ENCODE results near the gene HYPK. TPM values are rescaled to one million over a fixed set of nuclear protein-coding genes. Genes with fewer than 3 reads are reported as not detected.
"Not testable (repeated sequence)": the region's sequence is repeated elsewhere in the genome, so short reads cannot be mapped to it uniquely, and the experiment has no call there.

Gene HYPK
- total RNA-seq, 1 experiment from 2014 or later = 8.6 TPM

DNA sequence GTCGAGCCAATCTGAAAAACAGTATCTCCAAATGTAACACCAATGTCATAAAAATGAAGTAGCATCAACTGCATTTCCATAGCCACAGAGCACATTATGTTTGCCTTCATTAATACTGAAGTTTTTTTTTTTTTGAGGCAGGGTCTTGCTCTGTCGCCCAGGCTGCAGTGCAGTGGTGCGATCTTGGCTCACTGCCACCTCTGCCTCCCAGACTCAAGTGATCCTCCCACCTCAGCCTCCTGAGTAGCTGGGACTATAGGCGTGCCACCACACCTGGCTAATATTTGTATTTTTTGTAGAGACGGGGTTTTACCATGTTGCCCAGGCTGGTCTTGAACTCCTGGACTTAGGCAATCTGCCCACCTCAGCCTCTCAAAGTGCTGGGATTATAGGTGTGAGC, 14.7 kb downstream of the HYPK start:
- H3K4me3 ChIP-seq (ENCODE audit: insufficient read depth, low read depth, low read length); DNase-seq; H3K27me3 ChIP-seq (ENCODE audit: control insufficient read depth, insufficient read depth, low read length): not testable (repeated sequence)
- peaks cover 32% of the 10 kb centered on the region for H3K36me3 ChIP-seq (replicated peaks; ENCODE audit: control insufficient read depth, insufficient read depth, low read length)

DNA sequence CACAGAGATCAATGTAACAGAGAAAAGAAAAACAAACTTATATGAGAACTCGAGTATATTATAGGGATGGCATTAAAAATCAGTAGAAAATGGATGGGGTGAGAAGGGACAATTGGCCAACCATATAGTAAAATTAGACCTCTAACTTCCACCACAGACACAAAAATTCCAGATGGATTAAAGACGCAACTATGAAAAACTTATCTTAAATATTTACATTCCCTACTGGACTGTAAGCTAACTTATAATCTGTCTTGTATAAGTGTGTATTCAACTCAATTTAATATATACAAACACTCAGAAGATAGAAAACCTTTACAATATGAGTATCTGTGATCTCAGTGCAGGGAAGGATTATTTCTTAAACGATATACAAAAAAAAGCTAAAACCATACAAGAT, 21.1 kb downstream of the HYPK start:
- Histone ChIP-seq H3K27me3 (ENCODE audit: control insufficient read depth, insufficient read depth, low read length) (no peaks in the 10 kb centered on the region), H3K36me3 (replicated peaks; ENCODE audit: control insufficient read depth, insufficient read depth, low read length) (peaks cover 7% of the 10 kb centered on the region), H3K4me3 (ENCODE audit: insufficient read depth, low read depth, low read length) (no peak overlapping the region)
- no peak for DNase-seq

DNA sequence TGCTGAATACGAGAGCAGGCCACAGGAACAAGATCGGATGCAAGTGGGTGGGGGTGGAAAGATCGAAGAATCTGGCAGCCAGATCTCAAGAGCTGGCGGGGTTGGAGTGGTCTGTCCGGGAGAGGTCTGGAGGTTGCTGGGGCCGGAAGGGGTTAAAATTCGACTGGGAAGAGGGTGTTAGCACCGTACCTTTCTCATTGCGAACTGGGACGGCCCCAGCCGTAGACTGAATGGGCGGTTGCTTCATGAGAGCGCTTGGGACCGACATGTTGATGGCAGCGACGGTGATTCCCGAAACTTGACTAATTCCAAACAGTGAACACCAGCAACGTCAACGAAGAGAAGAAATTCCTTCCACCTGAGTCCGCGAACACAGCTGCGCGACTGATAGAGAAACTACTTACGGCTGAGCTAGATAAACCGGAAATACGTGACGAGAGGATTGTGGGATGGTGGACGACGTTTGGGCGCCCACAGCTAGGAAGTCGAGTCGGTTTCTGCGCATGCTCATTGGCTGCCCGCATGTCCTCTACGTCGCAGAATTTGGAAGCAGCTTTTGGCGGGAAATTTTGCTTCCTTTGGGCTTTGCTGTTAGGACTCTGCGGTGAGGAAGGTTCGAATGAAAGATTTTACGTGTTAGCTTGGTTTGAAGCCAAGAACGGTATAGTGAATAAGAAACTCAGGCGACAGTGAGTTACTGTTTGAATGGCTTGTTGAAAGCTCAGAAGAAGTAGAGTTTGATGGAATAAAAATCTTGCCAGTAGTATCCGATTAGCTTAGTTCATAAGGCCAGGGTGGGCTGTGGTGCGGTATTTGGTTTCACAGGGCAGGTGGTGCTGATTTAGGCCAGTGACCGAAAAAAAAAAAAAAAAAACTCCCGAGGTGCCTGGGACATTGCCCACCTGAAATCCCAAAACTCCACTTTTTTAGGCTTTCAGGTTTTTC, 24.2 kb downstream of the HYPK start, which contains the start of gene MFAP1:
TSS of gene MFAP1 (minus strand) at position 389 of the 945 bp plus-strand sequence. CDS start at position 268, 121 bp downstream.
- DNase-seq = peak; percentile 85
- no peaks in the 10 kb centered on the region for H3K27me3 ChIP-seq (ENCODE audit: control insufficient read depth, insufficient read depth, low read length)
- peak within 1 kb of the TSS; percentile 86 for H3K4me3 ChIP-seq (ENCODE audit: insufficient read depth, low read depth, low read length)
- H3K36me3 ChIP-seq (replicated peaks; ENCODE audit: control insufficient read depth, insufficient read depth, low read length) = no peaks in the 10 kb centered on the region

DNA sequence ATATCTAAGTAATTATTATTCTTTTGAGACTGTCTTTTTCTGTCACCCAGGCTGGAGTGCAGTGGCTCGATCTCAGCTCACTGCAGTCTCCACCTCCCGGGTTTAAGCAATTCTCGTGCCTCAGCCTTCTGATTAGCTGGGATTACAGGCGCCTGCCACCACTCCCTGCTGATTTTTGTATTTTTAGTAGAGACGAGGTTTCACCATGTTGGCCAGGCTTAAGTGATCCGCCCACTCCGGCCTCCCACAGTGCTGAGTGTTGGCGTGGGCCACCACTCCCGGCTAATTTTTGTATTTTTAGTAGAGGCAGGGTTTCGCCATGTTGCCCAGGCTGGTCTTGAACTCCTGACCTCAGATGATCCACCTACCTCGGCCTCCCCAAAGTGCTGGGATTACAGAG, 24.9 kb downstream of the HYPK start:
- H3K4me3 ChIP-seq (ENCODE audit: insufficient read depth, low read depth, low read length); DNase-seq; H3K27me3 ChIP-seq (ENCODE audit: control insufficient read depth, insufficient read depth, low read length); H3K36me3 ChIP-seq (replicated peaks; ENCODE audit: control insufficient read depth, insufficient read depth, low read length): not testable (repeated sequence)

DNA sequence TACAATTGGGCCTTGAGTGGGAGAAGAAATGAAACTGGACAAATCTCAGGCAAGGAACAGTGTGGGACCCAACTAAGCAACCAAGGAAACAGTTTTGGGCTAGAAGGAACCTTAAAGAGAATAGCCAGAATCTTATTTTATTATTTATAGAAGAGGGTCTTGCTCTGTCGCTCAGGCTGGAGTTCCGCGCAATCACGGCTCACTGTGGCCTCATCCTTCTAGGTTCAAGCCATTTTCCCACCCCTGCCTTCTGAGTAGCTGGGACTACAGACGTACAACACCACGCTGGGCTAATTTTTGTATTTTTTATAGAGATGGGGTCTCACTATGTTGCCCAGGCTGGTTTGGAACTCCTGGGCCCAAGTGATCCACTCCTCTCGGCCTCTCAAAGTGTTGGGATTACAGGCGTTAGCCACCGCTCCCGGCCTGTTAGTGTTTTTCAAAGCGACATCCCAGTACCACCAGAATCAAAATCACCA, 25.7 kb downstream of the HYPK start:
- H3K36me3 ChIP-seq (replicated peaks; ENCODE audit: control insufficient read depth, insufficient read depth, low read length) = no peaks in the 10 kb centered on the region; the same call in 1 of the 2 replicates
- H3K4me3 ChIP-seq (ENCODE audit: insufficient read depth, low read depth, low read length) = no peak overlapping the region
- no peaks in the 10 kb centered on the region for H3K27me3 ChIP-seq (ENCODE audit: control insufficient read depth, insufficient read depth, low read length)
- no peak for DNase-seq

DNA sequence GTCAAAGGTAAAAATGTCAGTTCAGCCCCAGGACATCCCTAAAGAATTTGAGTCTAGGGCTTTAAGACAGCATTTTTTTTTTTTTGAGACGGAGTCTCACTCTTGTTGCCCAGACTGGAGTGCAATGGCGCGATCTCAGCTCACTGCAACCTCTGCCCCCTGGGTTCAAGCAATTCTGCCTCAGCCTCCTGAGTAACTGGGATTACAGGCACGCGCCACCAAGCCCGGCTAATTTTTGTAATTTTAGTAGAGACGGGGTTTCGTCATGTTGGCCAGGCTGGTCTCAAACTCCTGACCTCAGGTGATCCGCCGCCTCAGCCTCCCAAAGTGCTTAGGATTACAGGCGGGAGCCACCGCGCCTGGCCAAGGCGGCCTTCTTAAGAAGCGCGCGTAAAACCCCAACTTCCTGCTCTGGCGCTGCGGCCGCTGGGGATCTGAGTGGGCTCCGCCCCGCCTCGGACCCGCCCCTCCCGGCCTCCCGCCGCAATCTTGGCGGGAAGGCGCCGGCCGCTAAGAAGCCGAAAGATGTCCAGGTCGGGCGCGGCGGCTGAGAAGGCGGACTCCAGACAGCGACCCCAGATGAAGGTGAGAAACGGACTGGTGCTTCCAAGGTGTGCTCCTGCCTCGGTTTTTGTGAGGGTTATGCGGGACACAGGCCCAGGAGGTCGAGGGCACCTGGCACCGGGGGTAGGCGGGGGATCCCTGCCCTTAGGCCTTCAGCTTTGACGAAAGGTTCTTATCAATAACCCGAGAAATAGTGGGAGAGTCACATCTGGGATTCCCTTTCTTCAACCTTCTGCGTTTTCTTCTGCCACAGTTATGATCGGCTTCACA, 26.3 kb downstream of the HYPK start, which contains the start of gene WDR76:
TSS of gene WDR76 (plus strand) at position 495 of the 834 bp plus-strand sequence. CDS start at position 526, 31 bp downstream.
- no peaks in the 10 kb centered on the region for H3K27me3 ChIP-seq (ENCODE audit: control insufficient read depth, insufficient read depth, low read length)
- peak; percentile 94 for DNase-seq
- H3K4me3 ChIP-seq (ENCODE audit: insufficient read depth, low read depth, low read length) = peak within 1 kb of the TSS; percentile 68
- H3K36me3 ChIP-seq (replicated peaks; ENCODE audit: control insufficient read depth, insufficient read depth, low read length) = no peaks in the 10 kb centered on the region; the same call in 1 of the 2 replicates

DNA sequence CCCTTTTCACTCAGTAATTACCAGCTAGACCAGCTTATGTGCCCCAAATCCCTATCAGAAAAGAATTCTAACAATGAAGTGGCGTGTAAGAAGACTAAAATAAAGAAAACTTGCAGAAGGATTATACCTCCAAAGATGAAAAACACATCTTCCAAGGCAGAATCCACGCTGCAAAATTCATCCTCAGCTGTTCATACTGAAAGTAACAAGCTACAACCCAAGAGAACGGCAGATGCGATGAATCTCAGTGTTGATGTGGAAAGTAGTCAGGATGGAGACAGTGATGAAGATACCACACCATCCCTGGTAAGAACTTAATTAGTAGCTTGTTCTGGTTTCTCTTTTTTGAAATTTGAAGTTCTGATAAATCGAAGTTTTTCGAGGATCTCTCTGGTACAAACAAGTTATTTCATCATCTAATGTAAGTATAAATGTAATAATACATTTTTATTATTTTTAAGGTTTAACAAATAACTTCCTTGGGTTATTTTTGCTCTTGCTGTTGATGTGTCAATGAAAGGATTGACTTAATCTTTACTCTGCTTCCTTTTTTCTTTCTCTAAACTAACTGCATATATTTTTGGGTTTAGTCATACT, 27.8 kb downstream of the HYPK start:
- H3K4me3 ChIP-seq (ENCODE audit: insufficient read depth, low read depth, low read length) = no peak overlapping the region
- H3K27me3 ChIP-seq (ENCODE audit: control insufficient read depth, insufficient read depth, low read length) = no peaks in the 10 kb centered on the region
- H3K36me3 ChIP-seq (replicated peaks; ENCODE audit: control insufficient read depth, insufficient read depth, low read length) = no peaks in the 10 kb centered on the region; the same call in 1 of the 2 replicates
- DNase-seq = no peak

DNA sequence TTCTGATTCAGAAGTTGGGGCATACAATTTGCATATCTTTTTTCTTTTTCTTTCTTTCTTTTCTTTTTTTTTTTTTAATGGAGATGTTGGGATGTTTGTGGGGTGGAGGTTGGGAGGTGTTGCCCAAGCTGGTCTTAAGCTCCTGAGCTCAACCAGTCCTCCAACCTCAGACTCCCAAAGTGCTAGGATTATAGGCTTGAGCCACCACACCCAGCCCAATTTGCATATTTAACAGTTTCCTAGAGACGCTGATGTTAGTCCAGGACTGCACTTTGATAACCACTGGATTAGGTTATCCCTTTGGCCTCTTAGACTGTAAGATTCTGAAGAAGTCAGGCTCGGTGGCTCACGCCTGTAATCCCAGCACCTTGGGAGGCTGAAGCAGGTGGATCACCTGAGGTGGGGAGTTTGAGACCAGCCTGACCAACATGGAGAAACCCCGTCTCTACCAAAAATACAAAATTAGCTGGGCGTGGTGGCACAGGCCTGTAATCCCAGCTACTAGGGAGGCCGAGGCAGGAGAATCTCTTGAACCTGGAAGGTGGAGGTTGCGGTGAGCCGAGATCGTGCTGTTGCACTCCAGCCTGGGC, 29.6 kb downstream of the HYPK start:
- H3K36me3 ChIP-seq (replicated peaks; ENCODE audit: control insufficient read depth, insufficient read depth, low read length); H3K4me3 ChIP-seq (ENCODE audit: insufficient read depth, low read depth, low read length); DNase-seq; H3K27me3 ChIP-seq (ENCODE audit: control insufficient read depth, insufficient read depth, low read length): not testable (repeated sequence)

DNA sequence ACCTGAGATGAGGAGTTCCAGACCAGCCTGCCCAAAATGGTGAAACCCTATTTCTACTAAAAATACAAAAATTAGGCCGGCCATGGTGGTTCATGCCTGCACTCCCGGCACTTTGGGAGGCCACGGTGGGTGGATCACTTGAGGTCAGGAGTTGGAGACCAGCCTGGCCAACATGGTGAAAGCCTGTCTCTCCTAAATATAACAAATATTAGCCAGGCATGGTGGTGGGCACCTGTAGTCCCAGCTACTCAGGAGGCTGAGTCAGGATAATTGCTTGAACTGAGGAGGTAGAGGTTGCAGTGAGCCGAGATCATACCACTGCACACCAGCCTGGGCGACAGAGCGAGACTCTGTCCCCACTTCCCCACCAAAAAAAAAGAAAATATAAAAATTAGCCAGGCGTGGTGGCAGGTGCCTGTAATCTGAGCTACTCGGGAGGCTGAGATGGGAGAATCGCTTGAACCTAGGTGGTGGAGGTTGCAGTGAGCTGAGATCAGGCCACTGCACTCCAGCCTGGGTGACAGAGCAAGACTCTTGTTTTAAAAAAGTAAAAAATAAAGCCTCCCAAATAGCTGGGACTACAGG, 30.4 kb downstream of the HYPK start:
- not testable (repeated sequence) for H3K27me3 ChIP-seq (ENCODE audit: control insufficient read depth, insufficient read depth, low read length); DNase-seq; H3K36me3 ChIP-seq (replicated peaks; ENCODE audit: control insufficient read depth, insufficient read depth, low read length); H3K4me3 ChIP-seq (ENCODE audit: insufficient read depth, low read depth, low read length)

DNA sequence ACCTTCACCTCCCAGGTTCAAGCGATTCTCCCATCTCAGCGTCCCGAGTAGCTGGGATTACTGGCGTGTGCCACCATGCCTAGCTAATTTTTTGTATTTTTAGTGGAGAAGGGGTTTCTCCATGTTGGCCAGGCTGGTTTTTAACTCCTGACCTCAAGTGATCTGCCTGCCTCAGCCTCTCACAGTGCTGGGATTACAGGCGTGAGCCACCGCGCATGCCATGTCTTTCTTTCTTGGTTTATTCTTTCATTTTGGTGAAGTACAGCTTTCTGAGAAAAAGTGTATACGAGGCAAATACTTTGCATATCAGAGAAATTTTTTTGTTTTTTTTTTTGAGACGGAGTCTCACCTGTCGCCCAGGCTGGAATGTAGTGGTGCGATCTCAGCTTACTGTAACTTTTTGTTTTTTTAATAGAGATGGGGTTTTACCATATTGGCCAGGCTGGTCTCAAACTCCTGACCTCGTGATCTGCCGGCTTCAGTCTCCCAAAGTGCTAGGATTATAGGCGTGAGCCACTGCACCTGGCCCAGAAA, 31.2 kb downstream of the HYPK start:
- not testable (repeated sequence) for H3K36me3 ChIP-seq (replicated peaks; ENCODE audit: control insufficient read depth, insufficient read depth, low read length); H3K27me3 ChIP-seq (ENCODE audit: control insufficient read depth, insufficient read depth, low read length); DNase-seq; H3K4me3 ChIP-seq (ENCODE audit: insufficient read depth, low read depth, low read length)

DNA sequence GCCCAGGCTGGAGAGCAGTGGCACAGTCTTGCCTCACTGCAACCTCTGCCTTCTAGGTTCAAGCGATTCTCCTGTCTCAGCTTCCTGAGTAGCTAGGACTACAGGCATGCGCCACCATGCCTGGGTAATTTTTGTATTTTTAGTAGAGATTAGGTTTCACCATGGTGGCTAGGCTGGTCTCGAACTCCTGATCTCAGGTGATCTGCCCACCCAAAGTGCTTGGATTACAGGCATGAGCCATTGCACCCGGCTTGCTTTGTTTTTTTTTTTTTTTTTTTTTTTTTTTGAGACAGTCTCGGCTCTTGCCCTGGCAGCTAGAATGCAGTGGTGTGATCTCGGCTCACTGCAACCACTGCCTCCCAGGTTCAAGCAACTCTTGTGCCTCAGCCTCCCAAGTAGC, 32.1 kb downstream of the HYPK start:
- H3K36me3 ChIP-seq (replicated peaks; ENCODE audit: control insufficient read depth, insufficient read depth, low read length); H3K4me3 ChIP-seq (ENCODE audit: insufficient read depth, low read depth, low read length): not testable (repeated sequence)

DNA sequence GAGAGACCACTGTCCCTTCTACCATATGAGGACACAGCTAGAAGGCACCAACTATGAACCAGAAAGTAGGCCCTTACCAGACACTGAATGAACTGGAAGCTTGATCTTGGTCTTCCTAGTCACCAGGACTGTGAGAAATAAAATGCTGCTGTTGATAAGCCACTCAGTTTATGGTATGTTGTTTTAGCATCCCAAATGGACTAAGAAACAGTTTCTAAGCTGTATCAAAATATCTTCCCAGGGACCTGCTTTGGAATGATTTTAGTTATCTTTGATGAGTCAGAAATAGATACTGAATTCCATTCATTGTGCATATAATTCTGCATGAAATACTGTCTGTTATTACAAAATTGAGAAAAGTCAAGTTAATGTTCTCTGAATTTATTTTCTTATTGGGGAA, 45.0 kb downstream of the HYPK start:
- no peak overlapping the region for H3K4me3 ChIP-seq (ENCODE audit: insufficient read depth, low read depth, low read length)
- no peaks in the 10 kb centered on the region for H3K27me3 ChIP-seq (ENCODE audit: control insufficient read depth, insufficient read depth, low read length)
- no peak for DNase-seq
- no peaks in the 10 kb centered on the region; the same call in 1 of the 2 replicates for H3K36me3 ChIP-seq (replicated peaks; ENCODE audit: control insufficient read depth, insufficient read depth, low read length)

More for the DNA sequence above, 32.1 kb downstream of the HYPK start:
- H3K27me3 ChIP-seq (ENCODE audit: control insufficient read depth, insufficient read depth, low read length); DNase-seq: not testable (repeated sequence)

DNA sequence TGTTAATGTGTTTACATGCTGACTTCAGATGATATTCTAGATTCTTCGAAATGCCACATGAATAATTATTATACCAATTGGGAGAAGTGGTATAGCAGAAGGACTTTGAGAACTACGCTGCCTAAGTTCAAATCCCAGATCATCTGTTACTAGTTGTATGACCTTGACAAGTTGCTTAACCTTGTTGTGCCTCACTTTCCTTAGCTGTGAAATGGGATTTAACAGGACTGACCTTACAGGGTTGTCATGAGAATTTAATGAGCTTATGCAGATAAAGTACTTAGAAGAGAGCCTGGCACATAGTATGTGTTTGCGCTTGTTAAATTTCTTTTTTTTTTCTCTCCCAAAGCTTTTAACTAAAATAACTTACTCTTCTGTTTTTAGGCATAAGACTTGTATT, 50.9 kb downstream of the HYPK start:
- H3K27me3 ChIP-seq (ENCODE audit: control insufficient read depth, insufficient read depth, low read length) = no peaks in the 10 kb centered on the region
- no peak overlapping the region for H3K4me3 ChIP-seq (ENCODE audit: insufficient read depth, low read depth, low read length)
- no peaks in the 10 kb centered on the region; the same call in 1 of the 2 replicates for H3K36me3 ChIP-seq (replicated peaks; ENCODE audit: control insufficient read depth, insufficient read depth, low read length)
- DNase-seq = no peak

Data from H7 (cell line).